ENCODE data around the gene CERCAM.

The CERCAM gene

GRCh38 chr9:128382261-128382660 lies 38.4 kb upstream of the CERCAM start:
- TF ChIP-seq CTCF (IDR thresholded peaks at IDR 0.05; ENCODE audit: borderline replicate concordance, insufficient read depth, low read depth, low read length), result no peak
- no peak overlapping the region for H3K4me3 ChIP-seq (ENCODE audit: low read depth, low read length)

GRCh38 chr9:128383007-128383753 lies 37.5 kb upstream of the CERCAM start:
- no peak overlapping the region for H3K4me3 ChIP-seq (ENCODE audit: low read depth, low read length)
- TF ChIP-seq CTCF (IDR thresholded peaks at IDR 0.05; ENCODE audit: borderline replicate concordance, insufficient read depth, low read depth, low read length), result no peak

- no peak overlapping the region for H3K4me3 ChIP-seq (ENCODE audit: low read depth, low read length)
- TF ChIP-seq CTCF (IDR thresholded peaks at IDR 0.05; ENCODE audit: borderline replicate concordance, insufficient read depth, low read depth, low read length), result no peak
Observed at GRCh38 chr9:128383791-128384190, 36.9 kb upstream of the CERCAM start.

- no peak for TF ChIP-seq CTCF (IDR thresholded peaks at IDR 0.05; ENCODE audit: borderline replicate concordance, insufficient read depth, low read depth, low read length)
Observed at GRCh38 chr9:128384801-128385495, 35.7 kb upstream of the CERCAM start.

GRCh38 chr9:128385496-128386460 lies 34.9 kb upstream of the CERCAM start:
- no peak overlapping the region for H3K4me3 ChIP-seq (ENCODE audit: low read depth, low read length)
- no peak for TF ChIP-seq CTCF (IDR thresholded peaks at IDR 0.05; ENCODE audit: borderline replicate concordance, insufficient read depth, low read depth, low read length)

More at GRCh38 chr9:128384801-128385495, 35.7 kb upstream of the CERCAM start:
- no peak overlapping the region for H3K4me3 ChIP-seq (ENCODE audit: low read depth, low read length)

- TF ChIP-seq CTCF (IDR thresholded peaks at IDR 0.05; ENCODE audit: borderline replicate concordance, insufficient read depth, low read depth, low read length), result no peak
Observed at GRCh38 chr9:128388150-128388549, 32.5 kb upstream of the CERCAM start.

More at GRCh38 chr9:128388150-128388549, 32.5 kb upstream of the CERCAM start:
- H3K4me3 ChIP-seq (ENCODE audit: low read depth, low read length), result no peak overlapping the region
